Endodermal cell (in vitro differentiated cells): ENCODE results near the gene CAPN1. TPM values are rescaled to one million over a fixed set of nuclear protein-coding genes. Genes with fewer than 3 reads are reported as not detected.

Experiments
- DNase-seq: peaks from one replicate; pipeline ENCODE4 v3.0.0-alpha.2; 2017
- H3K27ac ChIP-seq: 2 replicates; pipeline ENCODE4 v1.5.1; 2013; ENCODE audit warnings: mild to moderate bottlenecking, low read depth, low read length, moderate library complexity
- H3K27me3 ChIP-seq: 2 replicates; pipeline ENCODE4 v1.6.1; 2013; ENCODE audit warnings: mild to moderate bottlenecking, low read length, moderate library complexity; ENCODE audit not compliant: insufficient read depth, control insufficient read depth, poor library complexity, severe bottlenecking
- H3K36me3 ChIP-seq: 2 replicates; pipeline ENCODE4 v1.7.0; 2013; ENCODE audit warnings: mild to moderate bottlenecking, low read length, moderate library complexity; ENCODE audit not compliant: control insufficient read depth, insufficient read depth
- H3K4me1 ChIP-seq: one replicate; pipeline ENCODE4 v1.7.0; 2013; ENCODE audit warnings: low read length; ENCODE audit not compliant: control insufficient read depth, insufficient read depth
- H3K4me3 ChIP-seq: 2 replicates; pipeline ENCODE4 v1.5.1; 2013; ENCODE audit warnings: mild to moderate bottlenecking, low read length, moderate library complexity
- H3K9ac ChIP-seq: 2 replicates; pipeline ENCODE4 v1.6.1; 2013; ENCODE audit warnings: mild to moderate bottlenecking, low read length, moderate library complexity; ENCODE audit not compliant: poor library complexity, severe bottlenecking; ENCODE audit errors: extremely low read depth
- H3K9me3 ChIP-seq: 2 replicates; pipeline ENCODE4 v1.6.1; 2013; ENCODE audit warnings: mild to moderate bottlenecking, low read length, moderate library complexity; ENCODE audit not compliant: control insufficient read depth
- H3K27ac Mint-ChIP-seq: 2 replicates; pipeline ENCODE4 v1.8.0; 2020; ENCODE audit warnings: mixed read lengths
- H3K27me3 Mint-ChIP-seq: 2 replicates; pipeline ENCODE4 v1.8.0; 2021; ENCODE audit warnings: mild to moderate bottlenecking, mixed read lengths; ENCODE audit not compliant: insufficient read depth
- H3K36me3 Mint-ChIP-seq: 2 replicates; pipeline ENCODE4 v1.8.0; 2020; ENCODE audit warnings: low read depth, mixed read lengths
- H3K4me1 Mint-ChIP-seq: 2 replicates; pipeline ENCODE4 v1.8.0; 2020; ENCODE audit warnings: mixed read lengths
- H3K4me3 Mint-ChIP-seq: 2 replicates; pipeline ENCODE4 v1.8.0; 2020; ENCODE audit warnings: mild to moderate bottlenecking, moderate library complexity, mixed read lengths
- H3K9me3 Mint-ChIP-seq: 2 replicates; pipeline ENCODE4 v1.8.0; 2020; ENCODE audit warnings: mild to moderate bottlenecking, mixed read lengths
- whole genome bisulfite sequencing, 2 experiments: methylation state at CpG; one replicate each; pipeline versions ENCODE4 v1.1.5 to v1.1.7; 2013; ENCODE audit warnings: missing lambda C conversion rate in 2 of 2, mixed read lengths in 1 of 2; ENCODE audit not compliant: insufficient coverage in 1 of 2, insufficient read length in 1 of 2; 5-methylcytosine and 5-hydroxymethylcytosine counted together
- total RNA-seq, 2 donors: library from RNA; stranded (reverse); fragmentation: NEBNext Ultra II Directional in 1 of 2; extraction: Animal tissue kit (Norgen Biotek cat#: 25700) in 1 of 2; gene quantifications; 2 replicates in 1 of 2; 3 replicates in 1 of 2; pipeline ENCODE4 v1.2.1, GENCODE V29; 2021
- TF ChIP-seq, protein P1 (sequence below): fragments of 200-600 bp; sonication (generic); conservative IDR thresholded peaks from 2 replicates; pipeline ENCODE4 v1.5.0; 2021; ENCODE audit warnings: antibody characterized with exemption, mild to moderate bottlenecking

The CAPN1 gene
- total RNA-seq, 2 donors from 2014 or later, result 183 to 223 TPM

DNA sequence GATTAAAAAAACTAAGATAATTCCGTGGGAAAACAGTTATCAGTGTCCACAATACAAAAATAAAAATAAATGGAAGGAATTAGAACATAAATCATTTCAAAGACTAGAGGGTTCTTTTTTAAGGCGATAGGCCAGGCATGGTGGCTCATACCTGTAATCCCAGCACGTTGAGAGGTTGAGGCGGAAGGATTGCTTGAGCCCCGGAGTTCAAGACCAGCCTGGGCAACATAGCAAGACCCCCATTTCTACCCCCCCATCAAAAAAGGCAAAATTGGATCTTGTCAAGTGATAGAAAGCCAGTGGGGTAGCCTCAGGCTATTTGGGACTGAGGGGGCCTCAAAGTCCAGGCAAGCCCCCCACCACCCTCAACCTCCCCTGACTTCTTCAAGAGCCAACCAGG lies 59.4 kb downstream of the CAPN1 start:
- Mint-ChIP-seq H3K4me3 (no peak overlapping the region), H3K36me3 (peaks cover 6% of the 10 kb centered on the region), H3K4me1 (peaks cover 8% of the 10 kb centered on the region), H3K27me3 (no peaks in the 10 kb centered on the region), H3K27ac (no peak overlapping the region), H3K9me3 (peaks cover 22% of the 10 kb centered on the region)
- H3K9me3 ChIP-seq, result peaks cover 9% of the 10 kb centered on the region
- WGBS, 2 experiments, result 73 to 100% methylated on average over 1 to 4 of the region's 5 CpGs
- TF ChIP-seq, protein P1, sequence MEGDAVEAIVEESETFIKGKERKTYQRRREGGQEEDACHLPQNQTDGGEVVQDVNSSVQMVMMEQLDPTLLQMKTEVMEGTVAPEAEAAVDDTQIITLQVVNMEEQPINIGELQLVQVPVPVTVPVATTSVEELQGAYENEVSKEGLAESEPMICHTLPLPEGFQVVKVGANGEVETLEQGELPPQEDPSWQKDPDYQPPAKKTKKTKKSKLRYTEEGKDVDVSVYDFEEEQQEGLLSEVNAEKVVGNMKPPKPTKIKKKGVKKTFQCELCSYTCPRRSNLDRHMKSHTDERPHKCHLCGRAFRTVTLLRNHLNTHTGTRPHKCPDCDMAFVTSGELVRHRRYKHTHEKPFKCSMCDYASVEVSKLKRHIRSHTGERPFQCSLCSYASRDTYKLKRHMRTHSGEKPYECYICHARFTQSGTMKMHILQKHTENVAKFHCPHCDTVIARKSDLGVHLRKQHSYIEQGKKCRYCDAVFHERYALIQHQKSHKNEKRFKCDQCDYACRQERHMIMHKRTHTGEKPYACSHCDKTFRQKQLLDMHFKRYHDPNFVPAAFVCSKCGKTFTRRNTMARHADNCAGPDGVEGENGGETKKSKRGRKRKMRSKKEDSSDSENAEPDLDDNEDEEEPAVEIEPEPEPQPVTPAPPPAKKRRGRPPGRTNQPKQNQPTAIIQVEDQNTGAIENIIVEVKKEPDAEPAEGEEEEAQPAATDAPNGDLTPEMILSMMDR, result no peak
- DNase-seq, result no peak
- no peaks in the 10 kb centered on the region for H3K27me3 ChIP-seq
- no peaks in the 10 kb centered on the region for H3K4me1 ChIP-seq
- H3K27ac ChIP-seq, result no peak overlapping the region
- H3K9ac ChIP-seq, result no peak overlapping the region
- H3K36me3 ChIP-seq, result no peaks in the 10 kb centered on the region
- H3K4me3 ChIP-seq, result no peak overlapping the region

DNA sequence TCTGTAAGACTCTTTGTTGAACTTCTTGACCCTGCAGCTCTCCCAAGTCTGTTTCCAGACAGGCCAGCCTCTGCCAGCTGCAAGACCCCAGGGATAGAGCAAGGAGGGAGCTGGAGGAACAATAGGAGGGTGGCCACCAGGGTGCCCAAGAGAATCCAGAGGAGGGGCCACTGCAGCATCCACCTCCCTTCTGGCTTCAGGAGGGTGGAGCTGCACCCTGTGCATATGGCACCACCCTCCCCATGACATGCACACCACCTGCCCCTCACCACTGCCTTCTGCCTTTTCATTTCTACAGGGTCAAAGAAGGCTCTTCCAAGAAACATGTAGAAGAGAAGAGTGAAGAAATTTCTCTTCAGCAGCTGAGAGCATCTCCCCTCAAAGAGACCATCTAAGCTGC lies 60.0 kb downstream of the CAPN1 start:
- Histone ChIP-seq H3K4me1 (no peaks in the 10 kb centered on the region), H3K27me3 (no peaks in the 10 kb centered on the region), H3K27ac (no peak overlapping the region), H3K9ac (no peak overlapping the region), H3K4me3 (no peak overlapping the region), H3K9me3 (peaks cover 9% of the 10 kb centered on the region), H3K36me3 (no peaks in the 10 kb centered on the region)
- H3K4me3 Mint-ChIP-seq, result no peak overlapping the region
- H3K36me3 Mint-ChIP-seq, result peaks cover 6% of the 10 kb centered on the region
- TF ChIP-seq, protein P1, result no peak
- peaks cover 8% of the 10 kb centered on the region for H3K4me1 Mint-ChIP-seq
- H3K9me3 Mint-ChIP-seq, result peaks cover 22% of the 10 kb centered on the region
- H3K27ac Mint-ChIP-seq, result no peak overlapping the region
- DNase-seq, result no peak
- no peaks in the 10 kb centered on the region for H3K27me3 Mint-ChIP-seq

DNA sequence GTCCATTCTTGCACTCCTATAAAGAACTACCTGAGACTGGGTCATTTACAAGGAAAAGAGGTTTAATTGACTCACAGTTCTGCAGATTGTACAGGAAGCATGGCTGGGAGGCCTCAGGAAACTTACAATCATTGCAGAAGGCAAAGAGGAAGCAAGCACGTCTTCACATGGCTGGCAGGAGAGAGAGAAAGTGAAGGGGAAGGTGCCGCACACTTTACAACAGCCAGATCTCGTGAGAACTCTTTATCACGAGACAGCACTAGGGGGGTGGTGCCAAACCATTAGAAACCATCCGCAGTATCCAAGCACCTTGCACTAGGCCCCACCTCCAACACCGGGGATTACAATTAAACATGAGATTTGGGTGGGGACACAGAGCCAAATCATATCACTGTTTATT lies 60.7 kb downstream of the CAPN1 start:
- H3K4me3 Mint-ChIP-seq, result no peak overlapping the region

More for the DNA sequence above, 60.7 kb downstream of the CAPN1 start:
- Histone ChIP-seq H3K9me3 (peaks cover 9% of the 10 kb centered on the region), H3K9ac (no peak overlapping the region), H3K27ac (no peak overlapping the region), H3K4me3 (no peak overlapping the region), H3K27me3 (no peaks in the 10 kb centered on the region), H3K4me1 (no peaks in the 10 kb centered on the region), H3K36me3 (no peaks in the 10 kb centered on the region)
- no peak overlapping the region for H3K27ac Mint-ChIP-seq
- H3K36me3 Mint-ChIP-seq, result peaks cover 6% of the 10 kb centered on the region
- no peaks in the 10 kb centered on the region for H3K27me3 Mint-ChIP-seq
- TF ChIP-seq, protein P1, result no peak
- no peak for DNase-seq
- peaks cover 8% of the 10 kb centered on the region for H3K4me1 Mint-ChIP-seq
- WGBS, 2 experiments, result 86 to 94% methylated on average over 5 to 6 of the region's 6 CpGs
- H3K9me3 Mint-ChIP-seq, result peaks cover 22% of the 10 kb centered on the region
